Suprapubic skin (tissue), 4 donors: ENCODE data around the gene DUS1L.

Source experiments
- CTCF ChIP-seq, 2 donors: fragments of 200-600 bp in 1 of 2; fragments of 450-650 bp in 1 of 2; sonication (generic) in 1 of 2; IDR thresholded peaks; one replicate each; pipeline ENCODE4 v1.5.1; 2016 to 2019; ENCODE audit warnings: antibody characterized with exemption in 2 of 2, mild to moderate bottlenecking in 1 of 2, moderate library complexity in 1 of 2
- EP300 ChIP-seq: sonication (generic); formaldehyde crosslinking; IDR thresholded peaks from one replicate; pipeline ENCODE4 v1.6.1; 2017; ENCODE audit warnings: antibody characterized with exemption
- POLR2AphosphoS5 ChIP-seq, 3 donors: sonication (generic); formaldehyde crosslinking; IDR thresholded peaks; one replicate each; pipeline ENCODE4 v1.6.1; 2017; ENCODE audit warnings: antibody characterized with exemption in 3 of 3

DNA sequence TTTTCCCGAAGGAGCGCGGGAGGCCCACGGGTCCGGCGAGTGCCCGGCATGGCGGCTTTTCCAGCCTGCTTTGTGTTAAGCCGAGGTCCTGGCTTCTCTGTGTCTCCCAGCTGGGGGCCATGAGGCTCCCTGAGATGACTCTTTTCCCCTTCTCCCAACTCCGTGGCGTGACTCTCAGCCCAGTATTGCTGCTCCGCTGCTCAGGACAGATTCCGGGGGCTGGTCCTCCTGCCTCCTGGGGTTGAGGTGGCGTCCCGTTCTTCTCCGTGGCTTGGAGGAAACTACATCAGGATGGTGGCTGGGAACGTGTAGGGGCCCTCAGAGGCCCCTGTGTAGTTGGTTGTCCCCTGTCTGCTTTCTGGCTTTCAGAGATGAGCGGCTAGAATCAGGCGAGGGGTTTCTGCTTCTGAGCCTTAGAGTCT lies 13.0 kb downstream of the DUS1L start:
- TF ChIP-seq CTCF (IDR thresholded peaks at IDR 0.05) (no peak), POLR2AphosphoS5 (IDR thresholded peaks at IDR 0.05) (no peak), EP300 (no peak)
